GM23248 (cell line): Measurements from ENCODE around the gene LYPD1. TPM values are rescaled to one million over a fixed set of nuclear protein-coding genes. Genes with fewer than 3 reads are reported as not detected.
"Not testable (repeated sequence)": the region's sequence is repeated elsewhere in the genome, so short reads cannot be mapped to it uniquely, and the experiment has no call there.

Experiments
- DNase-seq: peaks from one replicate; pipeline ENCODE4 v3.0.0-alpha.2; 2015
- H2AFZ ChIP-seq: fragments of 200-600 bp; sonication (generic); 2 replicates; pipeline ENCODE4 v1.6.1; 2016; ENCODE audit warnings: antibody characterized with exemption
- H3F3A ChIP-seq: fragments of 200-600 bp; sonication (generic); 2 replicates; pipeline ENCODE4 v1.6.1; 2016; ENCODE audit warnings: mild to moderate bottlenecking, antibody characterized with exemption, mixed run types; ENCODE audit not compliant: insufficient read depth
- H3K27ac ChIP-seq: fragments of 200-600 bp; sonication (generic); 2 replicates; pipeline ENCODE4 v1.5.1; 2016; ENCODE audit warnings: mild to moderate bottlenecking
- H3K27me3 ChIP-seq: fragments of 200-600 bp; sonication (generic); replicated peaks from 2 replicates; pipeline ENCODE4 v1.6.1; 2016; ENCODE audit warnings: mild to moderate bottlenecking; ENCODE audit not compliant: insufficient read depth
- H3K36me3 ChIP-seq: fragments of 200-600 bp; sonication (generic); 2 replicates; pipeline ENCODE4 v1.6.1; 2016; ENCODE audit warnings: low read depth, mild to moderate bottlenecking
- H3K4me1 ChIP-seq: fragments of 200-600 bp; sonication (generic); 2 replicates; pipeline ENCODE4 v1.6.1; 2016; ENCODE audit warnings: mild to moderate bottlenecking; ENCODE audit not compliant: insufficient read depth
- H3K4me2 ChIP-seq: fragments of 200-600 bp; sonication (generic); one replicate; pipeline ENCODE4 v1.6.1; 2016; ENCODE audit warnings: mild to moderate bottlenecking; ENCODE audit not compliant: unreplicated experiment
- H3K4me3 ChIP-seq: fragments of 200-600 bp; sonication (generic); 2 replicates; pipeline ENCODE4 v1.5.1; 2016; ENCODE audit warnings: mild to moderate bottlenecking
- H3K79me2 ChIP-seq: fragments of 200-600 bp; sonication (generic); 2 replicates; pipeline ENCODE4 v1.6.1; 2016; ENCODE audit warnings: mild to moderate bottlenecking; ENCODE audit not compliant: insufficient read depth
- H3K9ac ChIP-seq: fragments of 200-600 bp; sonication (generic); 2 replicates; pipeline ENCODE4 v1.6.1; 2016; ENCODE audit warnings: mild to moderate bottlenecking
- H3K9me2 ChIP-seq: fragments of 200-600 bp; sonication (generic); 2 replicates; pipeline ENCODE4 v1.6.1; 2016; ENCODE audit warnings: mixed run types, mild to moderate bottlenecking, moderate library complexity; ENCODE audit not compliant: insufficient read depth
- H3K9me3 ChIP-seq: fragments of 200-600 bp; sonication (generic); one replicate; pipeline ENCODE4 v1.6.1; 2017; ENCODE audit warnings: low read depth
- H4K20me1 ChIP-seq: fragments of 200-600 bp; sonication (generic); 2 replicates; pipeline ENCODE4 v1.6.0; 2016; ENCODE audit not compliant: insufficient read depth
- EZH2 ChIP-seq: fragments of 200-600 bp; sonication (generic); IDR thresholded peaks from 2 replicates; pipeline ENCODE4 v1.6.1; 2018; ENCODE audit warnings: antibody characterized with exemption, mild to moderate bottlenecking; ENCODE audit not compliant: insufficient read depth, poor library complexity, severe bottlenecking
- EZH2phosphoT487 ChIP-seq: fragments of 200-600 bp; sonication (generic); IDR thresholded peaks from 2 replicates; pipeline ENCODE4 v1.6.1; 2018; ENCODE audit warnings: antibody characterized with exemption, moderate library complexity, mild to moderate bottlenecking, low read depth; ENCODE audit not compliant: insufficient read depth
- WGBS, 2 experiments: methylation state at CpG; one replicate each; pipeline ENCODE4 v1.1.6; 2015 to 2017; ENCODE audit warnings: low lambda C conversion rate in 2 of 2, low coverage in 1 of 2; ENCODE audit errors: missing lambda C conversion rate in 2 of 2; 5-methylcytosine and 5-hydroxymethylcytosine counted together
- in situ Hi-C: fragments of 300-500 bp; cut with MboI; formaldehyde crosslinking; loops from 2 replicates; pipeline ENCODE4 v1.15.0; 2020
- polyA plus RNA-seq: library from polyadenylated mRNA; unstranded; fragments of >200 nt; fragmentation: Nextera tagmentation; extraction: Ambion mirVana; gene quantifications from 2 replicates; pipeline ENCODE4 v1.2.1, GENCODE V29; 2016
- total RNA-seq: library from RNA; depleted of rRNA; stranded (reverse); fragments of >200 nt; shearing (Covaris generic); gene quantifications from 2 replicates; pipeline ENCODE4 v1.2.3, GENCODE V29; 2014

LYPD1 gene
- total and polyA plus RNA-seq, 2 experiments from 2014 or later, result 0.11 to 0.51 TPM

DNA sequence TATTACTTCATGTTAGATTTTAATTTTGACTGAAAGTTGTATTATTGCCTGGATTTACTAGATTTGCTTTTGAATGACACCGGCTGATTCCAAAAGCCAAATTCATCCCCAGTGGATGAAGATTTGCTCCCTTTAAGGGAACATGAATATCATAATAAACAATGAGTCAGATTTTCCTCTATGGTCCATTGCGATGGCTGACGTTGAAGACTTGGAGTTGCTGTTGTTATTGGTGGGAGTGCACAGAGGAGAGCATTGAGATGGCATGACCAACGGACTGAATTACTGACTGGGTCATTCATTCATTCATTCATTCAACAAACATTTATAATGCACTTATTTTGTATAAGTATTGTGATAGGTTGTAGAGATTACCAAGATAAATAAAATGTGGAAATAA lies 33.4 kb upstream of the LYPD1 start:
- H3F3A ChIP-seq, result no peaks in the 10 kb centered on the region
- 66 to 71% methylated on average over 4 of the region's 4 CpGs for WGBS, 2 experiments
- in situ Hi-C loops, result no loop called here

DNA sequence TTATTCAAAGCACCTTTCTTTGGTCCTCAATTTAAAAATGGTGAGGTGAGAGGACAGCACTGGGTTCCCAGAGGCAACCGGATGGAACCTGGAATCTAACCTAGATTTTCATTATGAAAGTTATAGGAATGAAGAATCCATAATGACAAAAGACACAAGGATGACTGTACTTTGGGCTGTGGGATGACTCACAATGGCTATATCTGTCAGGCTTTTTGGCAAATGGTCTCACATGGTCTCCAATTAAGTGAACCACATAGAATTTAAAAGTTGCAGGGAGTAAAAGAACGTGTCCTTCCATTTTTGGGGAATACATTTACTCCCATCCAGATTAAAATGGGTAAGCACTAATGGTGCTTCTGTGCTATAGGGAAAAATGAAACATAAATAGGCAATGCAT lies 31.8 kb upstream of the LYPD1 start:
- H3K36me3 ChIP-seq, result no peaks in the 10 kb centered on the region
- no peaks in the 10 kb centered on the region for H3K9me3 ChIP-seq
- no peak overlapping the region for H3K9ac ChIP-seq
- H3K9me2 ChIP-seq, result no peaks in the 10 kb centered on the region
- no peaks in the 10 kb centered on the region for H4K20me1 ChIP-seq
- peaks cover 6% of the 10 kb centered on the region; the same call in 1 of the 2 replicates for H3K4me1 ChIP-seq
- no peak overlapping the region for H2AFZ ChIP-seq
- no peak overlapping the region for H3K4me3 ChIP-seq
- WGBS, 2 experiments, result 57 to 68% methylated on average over 2 of the region's 2 CpGs
- H3K27me3 ChIP-seq, result no peaks in the 10 kb centered on the region
- H3F3A ChIP-seq, result no peaks in the 10 kb centered on the region
- H3K27ac ChIP-seq, result no peak overlapping the region
- H3K79me2 ChIP-seq, result no peaks in the 10 kb centered on the region
- no peak overlapping the region for H3K4me2 ChIP-seq
- peak; percentile 67 for DNase-seq
- in situ Hi-C loops, result no loop called here
- TF ChIP-seq EZH2phosphoT487, result no peak
- no peak for TF ChIP-seq EZH2

More for the DNA sequence above, 33.4 kb upstream of the LYPD1 start:
- no peak overlapping the region for H3K9ac ChIP-seq
- H3K4me2 ChIP-seq, result no peak overlapping the region
- no peak overlapping the region for H2AFZ ChIP-seq
- no peaks in the 10 kb centered on the region for H3K9me2 ChIP-seq
- H3K4me3 ChIP-seq, result no peak overlapping the region
- no peaks in the 10 kb centered on the region for H4K20me1 ChIP-seq
- H3K4me1 ChIP-seq, result peaks cover 6% of the 10 kb centered on the region; the same call in 1 of the 2 replicates
- TF ChIP-seq EZH2 (no peak), EZH2phosphoT487 (no peak)
- no peak overlapping the region for H3K27ac ChIP-seq
- no peaks in the 10 kb centered on the region for H3K9me3 ChIP-seq
- no peaks in the 10 kb centered on the region for H3K27me3 ChIP-seq
- H3K36me3 ChIP-seq, result no peaks in the 10 kb centered on the region
- no peak for DNase-seq
- H3K79me2 ChIP-seq, result no peaks in the 10 kb centered on the region

DNA sequence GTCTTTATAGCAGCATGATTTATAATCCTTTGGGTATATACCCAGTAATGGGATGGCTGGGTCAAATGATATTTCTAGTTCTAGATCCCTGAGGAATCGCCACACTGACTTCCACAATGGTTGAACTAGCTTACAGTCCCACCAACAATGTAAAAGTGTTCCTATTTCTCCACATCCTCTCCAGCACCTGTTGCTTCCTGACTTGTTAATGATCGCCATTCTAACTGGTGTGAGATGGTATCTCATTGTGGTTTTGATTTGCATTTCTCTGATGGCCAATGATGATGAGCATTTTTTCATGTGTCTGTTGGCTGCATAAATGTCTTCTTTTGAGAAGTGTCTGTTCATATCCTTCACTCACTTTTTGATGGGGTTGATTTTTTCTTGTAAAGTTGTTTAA lies 29.8 kb upstream of the LYPD1 start:
- H2AFZ ChIP-seq, H3K4me1 ChIP-seq, H3K9ac ChIP-seq, H3K4me3 ChIP-seq, H3K9me3 ChIP-seq, in situ Hi-C loops, H3K4me2 ChIP-seq, H3F3A ChIP-seq, H3K36me3 ChIP-seq, H3K27me3 ChIP-seq, H3K9me2 ChIP-seq, H4K20me1 ChIP-seq, H3K27ac ChIP-seq, H3K79me2 ChIP-seq, DNase-seq: not testable (repeated sequence)
- WGBS, 2 experiments, result 62 to 67% methylated on average over 2 of the region's 2 CpGs

DNA sequence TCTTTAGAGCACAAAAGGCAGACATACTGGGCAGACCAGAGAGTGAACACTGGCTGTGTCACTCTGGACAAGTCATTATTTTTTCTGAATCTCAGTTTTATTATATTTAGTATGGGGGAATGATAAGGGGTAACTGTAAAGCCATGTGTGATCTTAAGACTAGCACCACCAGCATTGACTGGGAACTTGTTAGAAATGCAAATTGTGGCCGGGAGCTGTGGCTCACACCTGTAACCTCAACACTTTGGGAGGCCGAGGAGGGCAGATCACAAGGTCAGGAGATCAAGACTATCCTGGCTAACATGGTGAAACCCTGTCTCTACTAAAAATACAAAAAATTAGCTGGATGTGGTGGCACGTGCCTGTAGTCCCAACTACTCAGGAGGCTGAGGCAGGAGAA lies 28.3 kb upstream of the LYPD1 start:
- H3K4me2 ChIP-seq, in situ Hi-C loops, H3K9me3 ChIP-seq, H3K27ac ChIP-seq, H3K4me3 ChIP-seq, DNase-seq, H3K9ac ChIP-seq, H3K36me3 ChIP-seq, H2AFZ ChIP-seq, H3K27me3 ChIP-seq, H4K20me1 ChIP-seq, H3K9me2 ChIP-seq, H3K4me1 ChIP-seq, H3F3A ChIP-seq, H3K79me2 ChIP-seq: not testable (repeated sequence)
- WGBS, 2 experiments, result 40 to 48% methylated on average over 3 of the region's 3 CpGs

DNA sequence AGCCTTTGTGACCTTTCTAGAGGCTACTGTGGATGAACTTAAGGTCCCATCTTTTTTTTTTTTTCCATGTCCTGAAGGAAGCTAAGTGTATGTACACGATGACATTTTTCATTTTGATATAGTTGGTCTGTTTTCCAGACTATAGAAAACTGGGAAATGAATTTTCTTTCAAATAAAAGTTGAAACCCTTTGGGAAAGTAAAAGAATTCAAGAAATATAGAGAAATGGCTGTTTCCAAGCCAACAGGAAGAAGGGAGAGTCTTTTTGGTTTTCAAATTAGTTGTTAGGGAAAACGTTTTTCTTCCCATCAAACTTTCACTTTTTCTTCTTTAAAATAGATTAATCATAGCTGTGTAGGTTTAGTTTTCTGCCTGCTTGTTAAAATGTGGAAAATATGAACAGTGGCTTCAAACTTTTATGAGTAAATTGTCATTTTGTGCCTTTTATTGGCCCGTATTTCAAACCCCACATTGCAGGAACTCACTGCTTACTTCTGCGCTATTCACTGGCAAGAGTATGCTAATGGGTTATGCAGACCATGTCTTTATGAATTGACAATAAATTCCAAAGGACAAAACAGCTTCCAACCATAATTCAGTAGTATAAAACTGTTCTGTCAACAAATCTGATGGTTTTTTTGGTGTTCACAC lies 27.7 kb upstream of the LYPD1 start:
- Histone ChIP-seq H3K9ac (no peak overlapping the region), H3K27me3 (no peaks in the 10 kb centered on the region), H3K4me3 (no peak overlapping the region), H4K20me1 (no peaks in the 10 kb centered on the region), H3K9me2 (no peaks in the 10 kb centered on the region), H3F3A (no peaks in the 10 kb centered on the region), H3K27ac (no peak overlapping the region), H3K9me3 (no peaks in the 10 kb centered on the region), H3K4me1 (peaks cover 6% of the 10 kb centered on the region; the same call in 1 of the 2 replicates), H3K79me2 (no peaks in the 10 kb centered on the region), H3K36me3 (no peaks in the 10 kb centered on the region), H3K4me2 (no peak overlapping the region), H2AFZ (no peak overlapping the region)
- WGBS, 2 experiments, result 50 to 59% methylated on average over 4 of the region's 4 CpGs
- no peak for TF ChIP-seq EZH2phosphoT487
- TF ChIP-seq EZH2, result no peak
- in situ Hi-C loops, result no loop called here
- no peak for DNase-seq
